ENCODE measurements around the gene KDM6A. TPM values are rescaled to one million over a fixed set of nuclear protein-coding genes. Genes with fewer than 3 reads are reported as not detected.

KDM6A gene
- total RNA-seq, 1 experiment from 2014 or later = 21.0 TPM

- RAD21 ChIA-PET (ENCODE audit: low non-redundant PET in 1 of 2, low total read pairs in 2 of 2, uncharacterized antibody in 2 of 2, unreplicated experiment in 2 of 2) = no interaction called here
- no peaks in the 10 kb centered on the region; the same call in 1 of the 2 replicates for H4K20me1 ChIP-seq (ENCODE audit: insufficient read depth)
- no peak overlapping the region for H3K27ac ChIP-seq (ENCODE audit: low read depth, low read length)
- no TSS peak for BruUV-seq (replicated peaks)
- peaks cover 93% of the 10 kb centered on the region for H3K79me2 ChIP-seq (ENCODE audit: insufficient read depth, low read length)
- CTCF ChIA-PET = no interaction called here
- DNase-seq (ENCODE audit: low read depth, low spot score) = no peak
- peaks cover 0 to 4% of the 10 kb centered on the region in 2 experiments; a peak in 1 of 4 replicates for H3K9me3 ChIP-seq (ENCODE audit: control insufficient read depth in 1 of 2, insufficient read depth in 1 of 2, low read depth in 1 of 2, low read length in 2 of 2)
- ATAC-seq = no peak
- TF ChIP-seq MAX (IDR thresholded peaks at IDR 0.05) = no peak
- no peaks in the 10 kb centered on the region for H3K27me3 ChIP-seq (ENCODE audit: insufficient read depth, low read length)
- H3K9ac ChIP-seq (ENCODE audit: low read length) = no peak overlapping the region
- POLR2A ChIA-PET = no interaction called here
- no peak overlapping the region for H3K4me2 ChIP-seq (ENCODE audit: low read length)
- H3K4me1 ChIP-seq (ENCODE audit: control insufficient read depth in 1 of 2, insufficient read depth in 2 of 2, low read length in 2 of 2) = no peaks in the 10 kb centered on the region; a peak in 1 of 4 replicates
- H3K4me3 ChIP-seq (replicated peaks in 1 of 2; ENCODE audit: low read depth in 1 of 2, low read length in 2 of 2) = no peak overlapping the region
- intact Hi-C loops (cut with micrococcal nuclease) = no loop called here
- H3K9me2 ChIP-seq (ENCODE audit: insufficient read depth) = no peaks in the 10 kb centered on the region
- no peak overlapping the region for H2AFZ ChIP-seq (ENCODE audit: low read depth, low read length, poor library complexity, severe bottlenecking)
- H3K36me3 ChIP-seq (ENCODE audit: control insufficient read depth in 1 of 2, insufficient read depth in 2 of 2, low read length in 2 of 2) = no peaks in the 10 kb centered on the region
Measured at GRCh38 chrX:44946771-44947170, 73.8 kb downstream of the KDM6A start.

GRCh38 chrX:44947995-44948394, 75.0 kb downstream of the KDM6A start:
- Histone ChIP-seq H3K9me2 (ENCODE audit: insufficient read depth) (no peaks in the 10 kb centered on the region), H3K4me3 (replicated peaks in 1 of 2; ENCODE audit: low read depth in 1 of 2, low read length in 2 of 2) (no peak overlapping the region), H3K79me2 (ENCODE audit: insufficient read depth, low read length) (peaks cover 91% of the 10 kb centered on the region), H3K4me2 (ENCODE audit: low read length) (no peak overlapping the region), H4K20me1 (ENCODE audit: insufficient read depth) (no peaks in the 10 kb centered on the region; the same call in 1 of the 2 replicates), H3K4me1 (ENCODE audit: control insufficient read depth in 1 of 2, insufficient read depth in 2 of 2, low read length in 2 of 2) (no peaks in the 10 kb centered on the region; a peak in 1 of 4 replicates), H3K27me3 (ENCODE audit: insufficient read depth, low read length) (no peaks in the 10 kb centered on the region), H3K36me3 (ENCODE audit: control insufficient read depth in 1 of 2, insufficient read depth in 2 of 2, low read length in 2 of 2) (no peaks in the 10 kb centered on the region), H3K9ac (ENCODE audit: low read length) (no peak overlapping the region), H3K27ac (ENCODE audit: low read depth, low read length) (no peak overlapping the region), H3K9me3 (ENCODE audit: control insufficient read depth in 1 of 2, insufficient read depth in 1 of 2, low read depth in 1 of 2, low read length in 2 of 2) (peaks cover 0 to 4% of the 10 kb centered on the region in 2 experiments; a peak in 1 of 4 replicates), H2AFZ (ENCODE audit: low read depth, low read length, poor library complexity, severe bottlenecking) (no peak overlapping the region)
- no peak for DNase-seq (ENCODE audit: low read depth, low spot score)
- TF ChIP-seq ZFX (IDR thresholded peaks at IDR 0.05) (no peak), EZH2phosphoT487 (IDR thresholded peaks at IDR 0.05; ENCODE audit: borderline replicate concordance) (no peak), SRF (IDR thresholded peaks at IDR 0.05; ENCODE audit: low read depth) (no peak), JUND (IDR thresholded peaks at IDR 0.05) (no peak), ELF1 (IDR thresholded peaks at IDR 0.05; ENCODE audit: borderline replicate concordance, low read depth) (no peak), YY1 (IDR thresholded peaks at IDR 0.05; ENCODE audit: extremely low read depth, insufficient replicate concordance, low read depth, low read length) (no peak), ATF3 (IDR thresholded peaks at IDR 0.05) (no peak), EGR1 (IDR thresholded peaks at IDR 0.05; ENCODE audit: low read depth) (no peak), REST (IDR thresholded peaks at IDR 0.05; ENCODE audit: low read depth) (no peak), SP1 (IDR thresholded peaks at IDR 0.05; ENCODE audit: low read depth) (no peak), POLR2AphosphoS5 (IDR thresholded peaks at IDR 0.05; ENCODE audit: low read depth, low read length) (no peak), ZBTB33 (IDR thresholded peaks at IDR 0.05; ENCODE audit: extremely low read depth, insufficient replicate concordance, low read length) (no peak), EZH2 (IDR thresholded peaks at IDR 0.05) (no peak), CEBPB (IDR thresholded peaks at IDR 0.05; ENCODE audit: low read depth) (no peak), FOSL1 (IDR thresholded peaks at IDR 0.05; ENCODE audit: low read depth) (no peak), POLR2A (IDR thresholded peaks at IDR 0.05; ENCODE audit: borderline replicate concordance, extremely low read depth, insufficient read depth, insufficient read length) (no peak), CBX3 (IDR thresholded peaks at IDR 0.05; ENCODE audit: low read depth) (no peak)
- intact Hi-C loops (cut with micrococcal nuclease) = no loop called here
- no peak for ATAC-seq
- ChIA-PET POLR2A (no interaction called here), CTCF (no interaction called here), RAD21 (ENCODE audit: low non-redundant PET in 1 of 2, low total read pairs in 2 of 2, uncharacterized antibody in 2 of 2, unreplicated experiment in 2 of 2) (no interaction called here)
- BruUV-seq (replicated peaks) = no TSS peak

Measured in HCT116 (cell line).